Stomach (tissue), 4 donors: Measurements from ENCODE around the gene ADGB.

Experiments used
- CTCF ChIP-seq, 7 experiments: fragments of 450-650 bp in 4 of 7; fragments of 200-600 bp in 3 of 7; sonication (generic) in 3 of 7; IDR thresholded peaks; one replicate each; pipeline ENCODE4 v1.5.1; 2016 to 2019; ENCODE audit warnings: antibody characterized with exemption in 7 of 7, control low read depth in 2 of 7, mild to moderate bottlenecking in 1 of 7
- POLR2A ChIP-seq, 4 donors: fragments of 450-650 bp; IDR thresholded peaks; one replicate each; pipeline ENCODE4 v1.6.1; 2016; ENCODE audit warnings: antibody characterized with exemption in 4 of 4, control low read depth in 2 of 4, mild to moderate bottlenecking in 1 of 4, moderate library complexity in 1 of 4
- POLR2AphosphoS5 ChIP-seq, 3 donors: sonication (generic); formaldehyde crosslinking; IDR thresholded peaks; one replicate each; pipeline ENCODE4 v1.6.1; 2016; ENCODE audit warnings: antibody characterized with exemption in 3 of 3

GRCh38 chr6:146582857-146583256 is 15.9 kb upstream of the ADGB start:
- TF ChIP-seq CTCF (IDR thresholded peaks at IDR 0.05) (no peak), POLR2AphosphoS5 (IDR thresholded peaks at IDR 0.05) (no peak), POLR2A (IDR thresholded peaks at IDR 0.05) (no peak)
